ENCODE data around the gene SPHKAP. TPM values are rescaled to one million over a fixed set of nuclear protein-coding genes. Genes with fewer than 3 reads are reported as not detected.

SPHKAP gene
- total and polyA plus RNA-seq, 9 donors = 0.34 to 26.4 (median 0.99) TPM

DNA sequence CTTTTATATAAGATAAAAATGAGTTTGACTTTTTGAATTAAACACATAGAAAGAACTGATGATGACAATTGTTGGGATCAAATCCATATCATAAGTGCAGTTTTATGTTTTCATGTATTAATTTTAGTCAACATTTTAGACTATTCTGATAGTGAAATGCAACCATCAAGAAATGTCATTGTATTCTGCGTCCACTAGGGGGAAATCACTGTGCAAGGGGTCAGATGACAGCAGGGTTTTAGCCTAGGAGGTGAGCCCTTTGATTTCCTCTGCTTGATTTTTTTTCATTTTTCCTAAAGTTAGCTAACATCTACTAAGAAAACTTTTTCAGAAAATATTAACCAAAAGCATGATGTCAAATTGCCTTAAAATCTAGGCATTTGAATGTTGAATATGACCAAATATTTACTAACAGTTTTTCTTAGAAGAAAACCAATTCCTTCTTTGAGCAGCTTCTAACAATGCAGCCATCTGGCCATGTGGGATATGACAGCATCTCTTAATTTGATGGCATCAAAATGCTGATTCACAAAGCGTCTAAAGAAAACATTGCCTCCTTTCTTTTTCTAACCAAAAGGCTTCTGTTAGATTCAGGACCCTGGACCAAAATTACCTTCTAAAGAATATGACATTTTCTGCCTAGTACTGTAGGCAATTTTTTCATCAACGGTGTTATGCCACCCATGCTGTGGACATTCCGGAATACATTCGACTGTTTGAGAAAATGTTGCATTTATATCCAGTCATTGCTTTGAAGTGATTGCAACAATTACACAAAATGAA lies 141.5 kb downstream of the SPHKAP start:
- Histone ChIP-seq H3K27me3 (no peaks in the 10 kb centered on the region), H3K4me3 (no peak overlapping the region), H3K27ac (no peak overlapping the region), H3K9me3 (no peaks in the 10 kb centered on the region), H3K4me1 (ENCODE audit: insufficient read depth) (no peaks in the 10 kb centered on the region), H3K36me3 (no peaks in the 10 kb centered on the region)
- TF ChIP-seq EP300 (IDR thresholded peaks at IDR 0.05) (no peak), POLR2A (IDR thresholded peaks at IDR 0.05) (no peak)
- TF ChIP-seq, protein P1, sequence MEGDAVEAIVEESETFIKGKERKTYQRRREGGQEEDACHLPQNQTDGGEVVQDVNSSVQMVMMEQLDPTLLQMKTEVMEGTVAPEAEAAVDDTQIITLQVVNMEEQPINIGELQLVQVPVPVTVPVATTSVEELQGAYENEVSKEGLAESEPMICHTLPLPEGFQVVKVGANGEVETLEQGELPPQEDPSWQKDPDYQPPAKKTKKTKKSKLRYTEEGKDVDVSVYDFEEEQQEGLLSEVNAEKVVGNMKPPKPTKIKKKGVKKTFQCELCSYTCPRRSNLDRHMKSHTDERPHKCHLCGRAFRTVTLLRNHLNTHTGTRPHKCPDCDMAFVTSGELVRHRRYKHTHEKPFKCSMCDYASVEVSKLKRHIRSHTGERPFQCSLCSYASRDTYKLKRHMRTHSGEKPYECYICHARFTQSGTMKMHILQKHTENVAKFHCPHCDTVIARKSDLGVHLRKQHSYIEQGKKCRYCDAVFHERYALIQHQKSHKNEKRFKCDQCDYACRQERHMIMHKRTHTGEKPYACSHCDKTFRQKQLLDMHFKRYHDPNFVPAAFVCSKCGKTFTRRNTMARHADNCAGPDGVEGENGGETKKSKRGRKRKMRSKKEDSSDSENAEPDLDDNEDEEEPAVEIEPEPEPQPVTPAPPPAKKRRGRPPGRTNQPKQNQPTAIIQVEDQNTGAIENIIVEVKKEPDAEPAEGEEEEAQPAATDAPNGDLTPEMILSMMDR (IDR thresholded peaks at IDR 0.05) = no peak
- no peak for DNase-seq
- 69 to 75% (median 72%) methylated on average over 5 of the region's 5 CpGs for WGBS, 3 donors
- intact Hi-C loops (cut with DNase I) = no loop called here

DNA sequence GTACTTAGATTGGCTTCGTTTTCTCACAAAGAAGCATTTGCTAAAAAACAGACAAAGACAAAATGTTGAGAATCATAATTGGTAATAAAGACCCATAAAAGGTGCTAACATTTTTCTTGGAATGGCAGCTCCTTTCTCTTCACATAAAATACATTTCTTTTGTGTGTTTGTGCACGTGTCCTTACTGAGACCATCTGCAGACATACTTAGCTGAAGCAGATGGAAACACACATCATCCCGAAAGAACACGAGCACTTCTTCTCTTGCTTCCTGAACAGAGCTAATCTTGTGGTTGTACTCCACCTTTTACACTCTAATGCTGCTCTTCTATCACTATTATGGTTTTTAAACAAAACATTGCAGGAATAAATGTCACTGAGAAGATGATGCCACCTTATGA lies 142.5 kb downstream of the SPHKAP start:
- Histone ChIP-seq H3K27ac (no peak overlapping the region), H3K4me1 (ENCODE audit: insufficient read depth) (no peaks in the 10 kb centered on the region), H3K36me3 (no peaks in the 10 kb centered on the region), H3K4me3 (no peak overlapping the region), H3K9me3 (no peaks in the 10 kb centered on the region), H3K27me3 (no peaks in the 10 kb centered on the region)
- no peak for TF ChIP-seq POLR2A (IDR thresholded peaks at IDR 0.05)
- TF ChIP-seq, protein P1 (IDR thresholded peaks at IDR 0.05) = no peak
- TF ChIP-seq EP300 (IDR thresholded peaks at IDR 0.05) = no peak
- DNase-seq = no peak
- intact Hi-C loops (cut with DNase I) = no loop called here
- WGBS, 3 donors = 52 to 59% (median 59%) methylated on average over 4 of the region's 4 CpGs

DNA sequence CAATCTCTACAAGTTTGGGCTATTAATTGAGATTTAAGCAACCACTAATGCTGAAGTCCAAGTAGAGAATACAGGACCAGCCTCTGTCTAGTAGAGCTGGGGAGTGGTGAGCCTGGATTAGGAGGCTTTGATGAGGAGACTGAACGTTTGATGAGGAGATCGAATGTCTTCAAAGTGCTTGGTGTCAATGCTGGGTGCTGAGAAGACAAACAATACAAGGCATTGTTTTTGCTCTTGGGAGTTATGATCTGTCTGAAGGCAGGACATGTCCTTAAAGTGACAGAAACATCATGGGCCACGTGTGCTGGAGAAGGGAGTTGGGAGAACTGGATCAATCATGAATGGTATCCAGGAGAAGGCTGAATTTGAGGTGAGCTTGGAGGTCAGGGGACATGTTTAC lies 143.6 kb downstream of the SPHKAP start:
- TF ChIP-seq, protein P1 (IDR thresholded peaks at IDR 0.05) = no peak
- TF ChIP-seq POLR2A (IDR thresholded peaks at IDR 0.05) = no peak
- TF ChIP-seq EP300 (IDR thresholded peaks at IDR 0.05) = no peak
- 61 to 70% (median 64%) methylated on average over 3 of the region's 3 CpGs for WGBS, 3 donors

DNA sequence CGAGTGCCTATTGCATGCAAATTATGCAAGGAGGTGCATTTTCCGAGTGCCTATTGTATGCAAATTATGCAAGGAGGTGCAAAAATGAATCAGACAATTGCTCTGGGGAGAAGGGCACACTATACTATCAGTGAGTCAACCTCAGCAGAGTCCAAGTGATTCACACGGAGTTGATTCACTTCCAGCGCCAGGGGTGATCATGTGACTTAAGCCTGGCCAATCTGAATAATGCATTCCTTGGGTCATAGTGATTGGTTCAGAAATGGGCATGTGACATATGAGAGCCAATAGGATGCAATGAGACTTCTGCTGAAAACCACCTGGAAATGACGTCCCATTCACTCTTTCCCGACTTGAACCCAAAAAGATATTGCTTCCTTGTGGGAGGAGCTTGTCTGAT lies 157.9 kb downstream of the SPHKAP start:
- Histone ChIP-seq H3K4me1 (ENCODE audit: insufficient read depth) (no peaks in the 10 kb centered on the region), H3K36me3 (no peaks in the 10 kb centered on the region), H3K27me3 (no peaks in the 10 kb centered on the region), H3K9me3 (no peaks in the 10 kb centered on the region), H3K4me3 (no peak overlapping the region), H3K27ac (no peak overlapping the region)
- DNase-seq = no peak
- intact Hi-C loops (cut with DNase I) = no loop called here
- TF ChIP-seq EP300 (IDR thresholded peaks at IDR 0.05) = no peak
- TF ChIP-seq, protein P1 (IDR thresholded peaks at IDR 0.05) = no peak
- TF ChIP-seq POLR2A (IDR thresholded peaks at IDR 0.05) = no peak
- 89 to 92% (median 89%) methylated on average over 6 of the region's 6 CpGs for WGBS, 3 donors

More for the DNA sequence above, 143.6 kb downstream of the SPHKAP start:
- DNase-seq = no peak
- intact Hi-C loops (cut with DNase I) = no loop called here
- H3K4me3 ChIP-seq = no peak overlapping the region
- H3K27me3 ChIP-seq = no peaks in the 10 kb centered on the region
- H3K4me1 ChIP-seq (ENCODE audit: insufficient read depth) = no peaks in the 10 kb centered on the region
- no peaks in the 10 kb centered on the region for H3K9me3 ChIP-seq
- H3K36me3 ChIP-seq = no peaks in the 10 kb centered on the region
- H3K27ac ChIP-seq = no peak overlapping the region
